Measurements from ENCODE around the gene NHLH1.

DNA sequence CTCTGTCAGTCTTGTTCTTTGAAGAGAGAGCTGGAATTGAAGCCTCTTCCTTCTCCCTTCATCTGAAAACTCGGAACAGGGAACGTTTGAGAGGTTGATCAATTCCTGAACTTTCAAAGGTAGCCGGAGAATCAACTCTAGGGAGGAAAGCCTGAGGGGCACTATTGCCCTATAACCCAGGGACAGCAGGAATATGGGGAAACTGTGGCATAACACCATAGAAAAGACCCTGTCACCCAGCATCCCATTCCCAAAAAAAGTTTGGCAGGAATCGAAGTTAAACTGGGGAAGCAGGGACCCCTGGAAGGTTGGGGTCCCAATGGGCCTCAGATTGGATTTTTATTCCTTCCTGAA, 5.1 kb upstream of the NHLH1 start:
- TF ChIP-seq, protein P1, sequence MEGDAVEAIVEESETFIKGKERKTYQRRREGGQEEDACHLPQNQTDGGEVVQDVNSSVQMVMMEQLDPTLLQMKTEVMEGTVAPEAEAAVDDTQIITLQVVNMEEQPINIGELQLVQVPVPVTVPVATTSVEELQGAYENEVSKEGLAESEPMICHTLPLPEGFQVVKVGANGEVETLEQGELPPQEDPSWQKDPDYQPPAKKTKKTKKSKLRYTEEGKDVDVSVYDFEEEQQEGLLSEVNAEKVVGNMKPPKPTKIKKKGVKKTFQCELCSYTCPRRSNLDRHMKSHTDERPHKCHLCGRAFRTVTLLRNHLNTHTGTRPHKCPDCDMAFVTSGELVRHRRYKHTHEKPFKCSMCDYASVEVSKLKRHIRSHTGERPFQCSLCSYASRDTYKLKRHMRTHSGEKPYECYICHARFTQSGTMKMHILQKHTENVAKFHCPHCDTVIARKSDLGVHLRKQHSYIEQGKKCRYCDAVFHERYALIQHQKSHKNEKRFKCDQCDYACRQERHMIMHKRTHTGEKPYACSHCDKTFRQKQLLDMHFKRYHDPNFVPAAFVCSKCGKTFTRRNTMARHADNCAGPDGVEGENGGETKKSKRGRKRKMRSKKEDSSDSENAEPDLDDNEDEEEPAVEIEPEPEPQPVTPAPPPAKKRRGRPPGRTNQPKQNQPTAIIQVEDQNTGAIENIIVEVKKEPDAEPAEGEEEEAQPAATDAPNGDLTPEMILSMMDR (IDR thresholded peaks at IDR 0.05) = no peak
- TF ChIP-seq EZH2 (IDR thresholded peaks at IDR 0.05; ENCODE audit: borderline replicate concordance, insufficient read depth, low read depth, low read length, poor library complexity, severe bottlenecking) = no peak

Data from B cell (primary cell).